ENCODE measurements around the gene PLXNA4.

Gene PLXNA4

DNA sequence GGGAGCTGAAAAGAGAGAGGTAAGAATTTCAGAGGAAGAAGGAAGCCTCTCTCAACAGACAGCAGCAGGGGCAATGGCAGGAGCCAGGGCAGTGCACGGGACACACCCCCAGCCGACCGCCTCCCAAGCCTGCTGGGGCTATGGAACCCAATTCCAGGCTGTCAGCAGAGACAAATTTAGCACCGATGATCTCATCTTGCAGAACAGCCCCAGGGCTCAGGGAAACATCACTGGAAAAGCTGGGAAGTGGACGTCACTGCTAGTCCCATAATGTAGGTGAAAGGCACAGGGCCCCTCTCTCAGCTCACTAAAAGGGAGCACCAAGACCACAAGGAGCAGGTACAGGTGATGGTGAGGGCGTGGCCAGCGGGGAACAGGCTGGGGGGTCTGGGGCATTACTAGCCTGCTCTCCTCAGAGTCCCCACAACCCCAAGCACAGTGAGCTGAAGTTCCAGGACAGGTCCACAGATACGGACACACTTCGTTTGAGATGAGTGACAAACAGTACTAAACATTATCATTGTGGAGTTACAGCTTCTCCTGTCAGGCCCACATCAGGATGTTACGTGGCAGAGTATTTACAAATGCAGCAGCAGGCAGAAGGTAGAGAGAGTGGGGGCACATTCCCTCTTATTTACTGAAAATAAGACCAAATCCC lies 103.7 kb downstream of the PLXNA4 start:
- H3K18ac ChIP-seq (ENCODE audit: low read length), result no peak overlapping the region
- no peak overlapping the region for H4K8ac ChIP-seq (ENCODE audit: low read depth, low read length)
- H2BK5ac ChIP-seq (ENCODE audit: low read length), result no peak overlapping the region
- H3K4ac ChIP-seq (ENCODE audit: low read depth, low read length), result no peak overlapping the region
- H3K79me2 ChIP-seq (ENCODE audit: control insufficient read depth, insufficient read depth, low read length), result no peaks in the 10 kb centered on the region
- no peak overlapping the region for H3K9ac ChIP-seq (ENCODE audit: low read length)
- peak; percentile 77 for DNase-seq
- H2BK15ac ChIP-seq (replicated peaks; ENCODE audit: low read depth), result no peak overlapping the region
- no peak overlapping the region for H3K4me3 ChIP-seq (ENCODE audit: low read length)
- H3K27me3 ChIP-seq (ENCODE audit: insufficient read depth, low read length, poor library complexity), result no peaks in the 10 kb centered on the region
- H2AK5ac ChIP-seq (ENCODE audit: low read length), result no peak overlapping the region
- no peaks in the 10 kb centered on the region for H3K36me3 ChIP-seq (ENCODE audit: control insufficient read depth, insufficient read depth, low read length)
- no CpG with 5 or more reads among the region's 10 CpGs for WGBS (ENCODE audit: extremely low coverage, insufficient coverage, low lambda C conversion rate)
- H4K5ac ChIP-seq (ENCODE audit: low read length), result no peak overlapping the region
- no peak overlapping the region for H3K27ac ChIP-seq (ENCODE audit: low read depth, low read length)
- no peak overlapping the region for H3K56ac ChIP-seq (ENCODE audit: low read length)
- H3K4me1 ChIP-seq (ENCODE audit: control insufficient read depth, low read depth, low read length), result peaks cover 3% of the 10 kb centered on the region
- H3K4me2 ChIP-seq (ENCODE audit: low read length), result no peak overlapping the region
- H3K23ac ChIP-seq (ENCODE audit: low read length), result no peak overlapping the region
- H2BK120ac ChIP-seq (ENCODE audit: low read depth, low read length), result no peak overlapping the region
- no peaks in the 10 kb centered on the region for H3K79me1 ChIP-seq (ENCODE audit: low read length)

DNA sequence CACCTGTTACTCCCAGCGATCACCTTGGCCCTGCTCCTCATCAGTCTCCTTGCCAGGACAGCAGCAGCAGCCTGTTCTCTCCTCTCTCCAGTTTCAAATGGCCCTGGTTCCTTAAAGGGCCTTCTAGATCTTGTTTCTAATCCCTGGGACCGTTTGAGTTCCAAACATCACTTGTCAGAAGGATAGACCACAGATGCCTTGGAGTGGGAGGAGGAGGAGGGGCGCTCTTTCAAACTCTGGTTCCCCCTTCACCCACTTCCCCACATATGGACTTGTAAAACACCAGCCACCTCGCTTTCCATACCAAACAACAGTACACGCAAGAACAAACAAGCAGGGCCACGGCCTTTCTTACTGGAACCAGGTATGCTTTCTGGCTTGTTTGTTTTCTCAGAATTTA lies 104.8 kb downstream of the PLXNA4 start:
- no CpG with 5 or more reads among the region's 6 CpGs for whole genome bisulfite sequencing (ENCODE audit: extremely low coverage, insufficient coverage, low lambda C conversion rate)
- no peak overlapping the region for H4K8ac ChIP-seq (ENCODE audit: low read depth, low read length)
- H3K4ac ChIP-seq (ENCODE audit: low read depth, low read length), result no peak overlapping the region
- no peak overlapping the region for H2AK5ac ChIP-seq (ENCODE audit: low read length)
- no peaks in the 10 kb centered on the region for H3K27me3 ChIP-seq (ENCODE audit: insufficient read depth, low read length, poor library complexity)
- no peak overlapping the region for H3K23ac ChIP-seq (ENCODE audit: low read length)
- no peaks in the 10 kb centered on the region for H3K79me2 ChIP-seq (ENCODE audit: control insufficient read depth, insufficient read depth, low read length)
- H3K18ac ChIP-seq (ENCODE audit: low read length), result no peak overlapping the region
- no peak overlapping the region for H3K4me2 ChIP-seq (ENCODE audit: low read length)
- no peak overlapping the region for H3K4me3 ChIP-seq (ENCODE audit: low read length)
- H3K9ac ChIP-seq (ENCODE audit: low read length), result no peak overlapping the region
- no peak overlapping the region for H3K56ac ChIP-seq (ENCODE audit: low read length)
- no peak overlapping the region for H3K27ac ChIP-seq (ENCODE audit: low read depth, low read length)
- H3K79me1 ChIP-seq (ENCODE audit: low read length), result no peaks in the 10 kb centered on the region
- H3K36me3 ChIP-seq (ENCODE audit: control insufficient read depth, insufficient read depth, low read length), result no peaks in the 10 kb centered on the region
- DNase-seq, result no peak
- no peak overlapping the region for H2BK15ac ChIP-seq (replicated peaks; ENCODE audit: low read depth)
- no peak overlapping the region for H4K5ac ChIP-seq (ENCODE audit: low read length)
- no peak overlapping the region for H2BK120ac ChIP-seq (ENCODE audit: low read depth, low read length)
- peaks cover 3% of the 10 kb centered on the region for H3K4me1 ChIP-seq (ENCODE audit: control insufficient read depth, low read depth, low read length)
- H2BK5ac ChIP-seq (ENCODE audit: low read length), result no peak overlapping the region

DNA sequence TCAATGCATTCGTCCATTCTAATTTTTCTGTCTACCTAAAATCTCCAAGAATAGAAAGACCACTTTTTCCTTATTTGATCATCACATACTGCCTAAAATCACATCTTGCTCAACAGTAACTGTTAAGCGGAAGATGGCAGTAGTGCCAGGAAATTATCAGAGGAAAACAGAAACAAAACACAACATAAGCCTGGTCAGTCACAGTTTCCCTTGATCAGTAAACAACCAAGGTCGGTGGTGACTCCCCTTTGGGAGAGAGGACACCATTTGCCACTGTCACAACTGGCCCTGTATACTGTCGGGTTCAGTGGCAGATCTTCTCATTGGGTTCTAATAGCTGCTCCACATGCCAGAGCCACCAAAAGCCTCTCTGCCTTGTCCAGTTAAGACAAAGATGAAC lies 106.6 kb downstream of the PLXNA4 start:
- DNase-seq, result no peak
- Histone ChIP-seq H3K79me2 (ENCODE audit: control insufficient read depth, insufficient read depth, low read length) (no peaks in the 10 kb centered on the region), H3K4me3 (ENCODE audit: low read length) (no peak overlapping the region), H3K9ac (ENCODE audit: low read length) (no peak overlapping the region), H3K4me1 (ENCODE audit: control insufficient read depth, low read depth, low read length) (no peaks in the 10 kb centered on the region), H2BK15ac (replicated peaks; ENCODE audit: low read depth) (no peak overlapping the region), H4K8ac (ENCODE audit: low read depth, low read length) (no peak overlapping the region), H3K4me2 (ENCODE audit: low read length) (no peak overlapping the region), H3K27ac (ENCODE audit: low read depth, low read length) (no peak overlapping the region), H2BK5ac (ENCODE audit: low read length) (no peak overlapping the region), H4K5ac (ENCODE audit: low read length) (no peak overlapping the region), H3K36me3 (ENCODE audit: control insufficient read depth, insufficient read depth, low read length) (no peaks in the 10 kb centered on the region), H3K79me1 (ENCODE audit: low read length) (no peaks in the 10 kb centered on the region), H2BK120ac (ENCODE audit: low read depth, low read length) (no peak overlapping the region), H3K4ac (ENCODE audit: low read depth, low read length) (no peak overlapping the region), H3K56ac (ENCODE audit: low read length) (no peak overlapping the region), H3K23ac (ENCODE audit: low read length) (no peak overlapping the region), H3K18ac (ENCODE audit: low read length) (no peak overlapping the region), H2AK5ac (ENCODE audit: low read length) (no peak overlapping the region), H3K27me3 (ENCODE audit: insufficient read depth, low read length, poor library complexity) (no peaks in the 10 kb centered on the region)
- no CpG with 5 or more reads among the region's 4 CpGs for WGBS (ENCODE audit: extremely low coverage, insufficient coverage, low lambda C conversion rate)

DNA sequence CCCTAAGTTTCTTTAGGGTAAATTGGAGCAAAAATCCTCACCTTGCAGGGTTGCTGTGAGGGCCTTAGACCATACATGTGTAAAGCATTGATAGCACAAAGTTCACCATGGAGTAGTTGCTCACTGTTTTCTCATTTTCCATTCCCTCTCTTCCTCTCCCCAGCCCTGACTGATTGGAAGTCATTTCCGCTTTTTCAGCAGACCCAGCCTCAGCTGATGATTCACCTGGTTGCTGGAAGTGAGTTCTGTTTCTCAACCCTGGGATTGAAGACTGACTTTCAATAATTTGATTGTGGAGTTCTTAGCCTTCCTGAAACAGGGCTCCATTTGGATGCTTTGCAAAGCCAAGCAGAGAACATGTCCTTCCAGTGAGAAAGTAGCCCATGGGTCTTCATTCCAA lies 107.0 kb downstream of the PLXNA4 start:
- Histone ChIP-seq H3K23ac (ENCODE audit: low read length) (no peak overlapping the region), H3K27ac (ENCODE audit: low read depth, low read length) (no peak overlapping the region), H4K8ac (ENCODE audit: low read depth, low read length) (no peak overlapping the region), H3K9ac (ENCODE audit: low read length) (no peak overlapping the region), H2BK5ac (ENCODE audit: low read length) (no peak overlapping the region), H3K4me2 (ENCODE audit: low read length) (no peak overlapping the region), H3K79me1 (ENCODE audit: low read length) (no peaks in the 10 kb centered on the region), H2BK120ac (ENCODE audit: low read depth, low read length) (no peak overlapping the region), H2AK5ac (ENCODE audit: low read length) (no peak overlapping the region), H3K27me3 (ENCODE audit: insufficient read depth, low read length, poor library complexity) (no peaks in the 10 kb centered on the region), H3K4me3 (ENCODE audit: low read length) (no peak overlapping the region), H3K79me2 (ENCODE audit: control insufficient read depth, insufficient read depth, low read length) (no peaks in the 10 kb centered on the region), H3K4me1 (ENCODE audit: control insufficient read depth, low read depth, low read length) (no peaks in the 10 kb centered on the region), H3K18ac (ENCODE audit: low read length) (no peak overlapping the region), H3K4ac (ENCODE audit: low read depth, low read length) (no peak overlapping the region), H3K56ac (ENCODE audit: low read length) (no peak overlapping the region), H4K5ac (ENCODE audit: low read length) (no peak overlapping the region), H3K36me3 (ENCODE audit: control insufficient read depth, insufficient read depth, low read length) (no peaks in the 10 kb centered on the region), H2BK15ac (replicated peaks; ENCODE audit: low read depth) (no peak overlapping the region)
- DNase-seq, result no peak
- no CpG with 5 or more reads among the region's 1 CpG for WGBS (ENCODE audit: extremely low coverage, insufficient coverage, low lambda C conversion rate)

DNA sequence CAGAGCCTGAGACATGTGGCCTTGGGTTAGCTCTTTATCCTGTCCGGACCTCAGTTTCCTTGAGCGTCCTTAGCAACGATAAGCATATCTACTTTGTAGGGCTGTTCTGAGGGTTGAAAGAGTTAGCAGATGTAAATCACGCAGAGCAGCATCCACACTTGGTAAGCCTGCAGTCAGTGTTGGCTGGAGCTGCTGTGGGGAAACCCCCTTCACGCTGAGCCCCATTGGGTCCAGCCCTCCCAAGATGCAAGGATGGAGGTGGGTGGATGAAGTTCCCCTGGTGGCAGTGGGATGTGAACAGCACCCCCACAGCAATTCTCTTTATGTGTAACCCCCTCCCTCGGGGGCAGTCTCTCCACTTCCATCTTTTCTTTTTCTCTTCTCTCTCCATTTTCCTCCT lies 109.9 kb downstream of the PLXNA4 start:
- no peak overlapping the region for H2AK5ac ChIP-seq (ENCODE audit: low read length)
- H3K23ac ChIP-seq (ENCODE audit: low read length), result no peak overlapping the region

DNA sequence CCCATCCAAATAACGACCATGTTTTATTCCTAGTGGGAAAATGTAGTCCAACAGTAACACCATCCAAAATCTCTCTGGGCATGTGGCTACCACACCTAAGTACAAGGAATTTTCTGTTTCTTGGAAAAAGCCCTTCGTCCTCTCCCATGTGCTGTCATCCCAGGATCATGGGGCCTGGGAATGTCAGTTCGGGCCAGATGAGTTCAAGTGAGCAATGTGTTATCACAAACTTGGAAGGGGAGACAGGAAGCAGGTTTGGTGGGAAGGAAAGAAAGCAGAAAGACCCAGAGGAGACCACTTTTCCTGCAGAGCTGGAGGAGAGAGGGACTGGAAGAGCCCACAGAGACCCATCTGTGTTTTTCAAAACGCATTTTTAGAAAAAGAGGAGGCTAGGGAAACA lies 110.8 kb downstream of the PLXNA4 start:
- Histone ChIP-seq H3K4ac (ENCODE audit: low read depth, low read length) (no peak overlapping the region), H2AK5ac (ENCODE audit: low read length) (no peak overlapping the region), H2BK120ac (ENCODE audit: low read depth, low read length) (no peak overlapping the region), H3K79me1 (ENCODE audit: low read length) (no peaks in the 10 kb centered on the region), H3K56ac (ENCODE audit: low read length) (no peak overlapping the region), H3K79me2 (ENCODE audit: control insufficient read depth, insufficient read depth, low read length) (no peaks in the 10 kb centered on the region), H3K23ac (ENCODE audit: low read length) (no peak overlapping the region), H3K4me3 (ENCODE audit: low read length) (no peak overlapping the region), H3K4me2 (ENCODE audit: low read length) (no peak overlapping the region), H3K4me1 (ENCODE audit: control insufficient read depth, low read depth, low read length) (peaks cover 4% of the 10 kb centered on the region), H2BK15ac (replicated peaks; ENCODE audit: low read depth) (no peak overlapping the region), H3K18ac (ENCODE audit: low read length) (no peak overlapping the region), H3K27me3 (ENCODE audit: insufficient read depth, low read length, poor library complexity) (no peaks in the 10 kb centered on the region), H3K9ac (ENCODE audit: low read length) (no peak overlapping the region), H4K8ac (ENCODE audit: low read depth, low read length) (no peak overlapping the region), H2BK5ac (ENCODE audit: low read length) (no peak overlapping the region), H4K5ac (ENCODE audit: low read length) (no peak overlapping the region), H3K36me3 (ENCODE audit: control insufficient read depth, insufficient read depth, low read length) (no peaks in the 10 kb centered on the region), H3K27ac (ENCODE audit: low read depth, low read length) (no peak overlapping the region)
- no peak for DNase-seq
- whole genome bisulfite sequencing (ENCODE audit: extremely low coverage, insufficient coverage, low lambda C conversion rate), result no CpG with 5 or more reads among the region's 4 CpGs

More for the DNA sequence above, 109.9 kb downstream of the PLXNA4 start:
- Histone ChIP-seq H2BK5ac (ENCODE audit: low read length) (no peak overlapping the region), H2BK15ac (replicated peaks; ENCODE audit: low read depth) (no peak overlapping the region), H3K56ac (ENCODE audit: low read length) (no peak overlapping the region), H3K27ac (ENCODE audit: low read depth, low read length) (no peak overlapping the region), H3K18ac (ENCODE audit: low read length) (no peak overlapping the region), H3K4me3 (ENCODE audit: low read length) (no peak overlapping the region), H4K8ac (ENCODE audit: low read depth, low read length) (no peak overlapping the region), H3K4me1 (ENCODE audit: control insufficient read depth, low read depth, low read length) (no peaks in the 10 kb centered on the region), H3K9ac (ENCODE audit: low read length) (no peak overlapping the region), H3K79me1 (ENCODE audit: low read length) (no peaks in the 10 kb centered on the region), H3K27me3 (ENCODE audit: insufficient read depth, low read length, poor library complexity) (no peaks in the 10 kb centered on the region), H3K4ac (ENCODE audit: low read depth, low read length) (no peak overlapping the region), H3K36me3 (ENCODE audit: control insufficient read depth, insufficient read depth, low read length) (no peaks in the 10 kb centered on the region), H2BK120ac (ENCODE audit: low read depth, low read length) (no peak overlapping the region), H3K4me2 (ENCODE audit: low read length) (no peak overlapping the region), H3K79me2 (ENCODE audit: control insufficient read depth, insufficient read depth, low read length) (no peaks in the 10 kb centered on the region), H4K5ac (ENCODE audit: low read length) (no peak overlapping the region)
- no CpG with 5 or more reads among the region's 6 CpGs for WGBS (ENCODE audit: extremely low coverage, insufficient coverage, low lambda C conversion rate)
- no peak for DNase-seq
